HG02623 (cell line): ENCODE results near the gene KCNMB3.
"Not testable (repeated sequence)": the region's sequence is repeated elsewhere in the genome, so short reads cannot be mapped to it uniquely, and the experiment has no call there.

Source experiments
- ATAC-seq: cut with Tn5 transposase; IDR thresholded peaks from one replicate; pipeline ENCODE4 v1.9.1; 2021; ENCODE audit warnings: moderate library complexity; ENCODE audit not compliant: unreplicated experiment

The KCNMB3 gene

DNA sequence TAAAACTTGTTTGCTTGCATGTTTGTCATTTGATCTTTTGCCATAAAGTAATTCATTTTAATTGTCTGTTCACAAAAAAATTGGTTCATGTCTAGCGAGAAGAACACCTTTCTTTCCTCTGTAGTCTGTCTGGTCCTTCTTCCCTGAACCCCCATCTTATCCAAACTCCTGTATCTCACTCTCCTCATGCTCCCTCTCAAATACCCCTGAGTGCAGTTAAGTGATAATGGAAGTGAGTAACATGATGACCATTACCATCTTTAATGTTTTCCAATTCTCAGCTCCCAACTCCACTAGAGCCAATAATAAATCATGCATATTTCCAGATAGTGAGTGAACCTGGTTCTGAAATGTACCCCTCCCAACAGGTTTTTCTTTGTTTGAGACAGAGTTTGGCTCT, 14.2 kb upstream of the KCNMB3 start:
- ATAC-seq: no peak

DNA sequence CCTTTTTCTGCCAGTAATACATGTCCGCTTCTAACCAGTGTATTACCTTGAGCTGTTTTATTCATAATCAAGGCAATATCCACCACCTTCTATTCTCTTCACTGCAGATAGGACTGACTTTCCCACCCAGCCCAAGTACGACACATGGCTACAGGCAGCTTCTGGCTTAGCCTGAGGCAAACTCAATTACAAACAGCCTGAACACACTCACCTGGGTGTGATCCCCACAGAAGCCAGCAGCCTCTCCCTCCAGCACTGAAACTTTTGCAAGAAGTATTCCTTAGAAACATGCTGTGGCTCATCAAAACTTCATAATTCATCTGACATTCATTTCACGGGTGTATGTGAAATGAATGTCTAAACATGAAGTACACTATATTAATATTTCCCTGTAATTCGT, 13.5 kb upstream of the KCNMB3 start:
- ATAC-seq: no peak

DNA sequence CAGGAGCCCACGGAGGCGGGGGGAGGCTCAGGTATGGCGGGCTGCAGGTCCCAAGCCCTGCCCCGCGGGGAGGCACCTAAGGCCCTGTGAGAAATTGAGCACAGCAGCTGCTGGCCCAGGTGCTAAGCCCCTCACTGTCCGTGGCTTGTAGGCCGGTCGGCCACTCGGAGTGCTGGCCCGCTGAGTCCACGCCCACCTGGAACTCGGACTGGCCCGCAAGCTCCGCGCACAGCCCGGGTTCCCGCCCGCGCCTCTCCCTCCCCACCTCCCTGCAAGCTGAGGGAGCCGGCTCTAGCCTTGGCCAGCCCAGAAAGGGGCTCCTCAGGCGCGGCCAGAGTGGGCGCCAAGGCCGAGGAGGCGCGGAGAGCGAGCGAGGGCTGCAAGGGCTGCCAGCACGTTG, 12.2 kb upstream of the KCNMB3 start:
- no peak for ATAC-seq

DNA sequence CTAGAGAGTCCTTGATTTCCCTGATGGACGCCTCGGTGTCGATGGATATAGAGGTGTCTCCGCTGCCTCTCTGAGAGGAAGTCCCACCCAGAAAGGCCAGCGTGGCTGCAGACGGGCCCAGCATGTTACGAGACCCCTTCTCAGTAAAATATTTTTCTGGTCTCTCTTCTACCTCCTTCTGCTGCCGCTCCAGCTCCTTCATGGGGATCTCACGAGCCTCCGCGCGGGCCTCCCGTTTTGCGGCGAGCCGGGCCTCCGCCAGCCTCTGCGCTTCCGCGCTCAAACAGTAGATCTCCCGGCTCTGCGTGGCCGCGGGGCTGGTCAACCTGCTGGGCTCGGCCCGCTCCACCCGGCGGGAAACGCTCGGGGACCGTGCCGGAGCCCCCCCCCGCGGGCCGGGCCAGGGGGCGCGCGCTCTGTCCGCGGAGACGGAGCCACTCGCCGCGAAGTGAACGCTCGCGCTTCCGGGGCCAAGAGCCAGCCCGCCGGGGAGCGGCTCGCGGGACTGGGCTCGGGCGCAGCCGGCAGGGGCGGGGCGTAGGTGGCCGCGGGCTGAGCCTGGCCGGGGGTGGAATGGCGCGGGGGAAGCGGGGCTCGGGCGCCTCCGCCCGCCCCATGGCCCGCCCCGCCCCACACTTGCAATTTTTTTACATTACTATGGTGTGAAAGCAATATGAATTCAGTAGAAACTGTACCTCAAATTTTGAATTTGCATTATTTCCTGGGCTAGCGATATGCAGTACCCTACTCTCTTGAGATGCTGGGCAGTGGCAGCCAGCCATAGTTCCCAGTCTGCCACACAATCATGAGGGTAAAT, 10.2 kb upstream of the KCNMB3 start:
- ATAC-seq: peak; percentile 85

DNA sequence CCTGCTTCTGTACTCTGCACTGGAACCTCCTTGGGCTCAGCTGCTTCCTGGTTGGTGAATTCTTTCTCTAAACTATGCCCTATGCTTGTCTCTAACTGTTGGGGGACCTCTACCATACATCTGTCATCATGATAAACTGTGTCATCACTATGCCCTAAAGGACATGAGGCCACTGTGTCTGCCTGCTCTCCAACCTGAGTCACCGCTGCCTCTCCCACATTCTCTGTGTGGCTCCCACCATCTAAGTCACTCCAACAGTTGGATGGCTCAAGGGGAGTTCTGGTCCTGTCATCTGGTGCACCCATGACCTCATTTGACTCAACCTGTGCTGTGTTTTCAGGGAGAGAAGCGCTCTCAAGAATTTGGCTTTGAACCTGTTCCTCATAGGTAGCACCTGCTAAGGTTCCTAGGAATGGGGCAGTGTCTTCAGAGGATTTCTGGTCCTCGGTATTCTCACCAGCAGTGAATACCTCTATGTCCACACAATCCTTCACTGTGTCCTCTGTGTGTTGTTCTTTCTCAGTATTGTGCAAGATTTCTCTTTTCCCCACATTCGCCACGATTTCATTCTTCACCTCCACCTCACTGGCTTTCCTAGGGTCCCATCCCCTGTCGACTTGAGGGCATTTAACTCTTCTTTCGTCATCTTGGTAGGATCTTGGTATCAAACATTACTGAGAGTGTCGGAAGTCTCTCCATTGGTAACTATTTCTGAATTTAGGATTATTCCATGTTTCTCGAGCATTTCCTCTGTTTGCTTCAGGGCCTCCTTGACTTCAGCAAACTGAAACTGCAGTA, 9.2 kb upstream of the KCNMB3 start:
- ATAC-seq: not testable (repeated sequence)

DNA sequence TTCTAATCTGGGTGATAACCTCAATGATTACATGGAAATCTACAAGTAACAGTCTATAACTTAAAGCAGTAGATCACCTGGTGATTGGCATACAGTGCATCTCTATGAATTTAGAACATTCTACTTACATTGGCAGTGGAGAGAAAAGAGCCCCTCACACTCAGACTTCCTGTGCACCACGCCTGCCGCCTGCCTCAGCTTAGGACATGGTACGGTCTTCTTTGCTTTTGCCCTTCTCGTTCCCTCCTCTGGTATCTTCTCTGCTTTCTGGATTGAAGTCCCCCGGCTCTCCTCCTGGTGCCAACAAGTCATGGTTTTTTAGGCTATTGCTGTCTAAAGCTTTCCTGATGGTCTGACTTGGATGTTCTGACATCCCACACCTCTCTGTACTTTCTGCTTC, 7.9 kb upstream of the KCNMB3 start:
- no peak for ATAC-seq

DNA sequence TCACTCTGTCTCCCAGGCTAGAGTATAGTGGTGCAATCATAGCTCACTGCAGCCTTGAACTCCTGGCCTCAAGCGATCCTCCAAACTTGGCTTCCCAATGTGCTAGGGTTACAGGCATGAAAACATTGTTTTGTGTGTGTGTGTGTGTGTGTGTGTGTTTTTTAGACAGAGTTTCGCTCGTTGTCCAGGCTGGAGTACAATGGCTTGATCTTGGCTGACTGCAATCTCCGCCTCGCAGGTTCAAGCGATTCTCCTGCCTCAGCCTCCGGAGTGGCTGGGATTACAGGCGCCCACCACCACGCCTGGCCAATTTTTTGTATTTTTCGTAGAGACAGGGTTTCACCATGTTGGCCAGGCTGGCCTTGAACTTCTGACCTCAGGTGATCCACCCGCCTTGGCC, 6.8 kb upstream of the KCNMB3 start:
- ATAC-seq: not testable (repeated sequence)

DNA sequence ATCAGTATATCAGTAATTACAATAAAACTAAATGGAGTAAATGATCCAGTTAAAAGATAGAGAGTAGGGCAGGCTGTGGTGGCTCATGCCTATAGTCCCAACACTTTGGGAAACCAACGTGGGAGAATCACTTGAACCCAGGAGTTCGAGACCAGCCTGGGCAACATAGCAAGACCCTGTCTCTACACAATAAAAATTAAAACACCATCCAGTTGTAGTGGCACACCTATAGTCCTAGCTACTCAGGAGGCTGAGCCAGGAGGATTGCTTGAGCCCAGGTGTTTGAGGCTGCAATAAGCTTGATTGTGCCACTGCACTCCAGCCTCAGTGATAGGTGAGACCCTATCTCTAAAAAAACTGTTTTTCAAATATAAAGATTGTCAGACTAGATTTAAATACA, 5.9 kb upstream of the KCNMB3 start:
- no peak for ATAC-seq

DNA sequence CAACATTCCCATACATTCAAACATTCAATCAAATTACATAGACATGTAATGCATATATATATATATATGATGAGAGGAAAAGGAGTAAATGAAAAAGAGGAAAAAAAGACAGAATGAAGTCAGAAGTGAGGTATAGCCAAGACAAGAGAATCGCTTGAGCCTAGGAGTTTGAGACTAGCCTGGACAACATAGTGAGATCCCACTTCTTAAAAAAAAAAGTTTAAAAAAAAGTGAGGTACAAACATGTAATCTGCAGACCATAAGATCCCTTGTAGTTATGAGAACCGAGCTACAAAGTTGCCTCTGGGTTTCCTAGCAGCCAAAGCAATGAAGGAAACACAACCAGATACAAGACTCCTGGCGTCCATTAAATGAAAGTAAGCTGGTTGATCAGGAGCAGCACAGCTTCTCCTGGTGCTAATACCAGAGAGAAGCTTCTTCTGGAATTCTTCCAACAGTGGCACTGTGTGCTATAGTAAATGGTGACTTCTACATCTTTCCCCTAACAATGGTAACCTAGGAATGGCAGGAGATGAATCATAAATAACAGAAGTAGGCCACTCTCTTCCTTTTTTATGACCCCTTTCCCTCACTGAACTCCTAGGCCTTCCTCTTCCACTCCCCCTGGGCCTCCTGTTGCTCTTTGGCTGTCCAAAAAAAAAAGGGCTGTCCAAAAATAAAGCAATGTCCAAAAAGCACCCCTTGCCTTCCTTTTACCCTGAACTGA, 3.5 kb downstream of the KCNMB3 start:
- ATAC-seq: no peak

DNA sequence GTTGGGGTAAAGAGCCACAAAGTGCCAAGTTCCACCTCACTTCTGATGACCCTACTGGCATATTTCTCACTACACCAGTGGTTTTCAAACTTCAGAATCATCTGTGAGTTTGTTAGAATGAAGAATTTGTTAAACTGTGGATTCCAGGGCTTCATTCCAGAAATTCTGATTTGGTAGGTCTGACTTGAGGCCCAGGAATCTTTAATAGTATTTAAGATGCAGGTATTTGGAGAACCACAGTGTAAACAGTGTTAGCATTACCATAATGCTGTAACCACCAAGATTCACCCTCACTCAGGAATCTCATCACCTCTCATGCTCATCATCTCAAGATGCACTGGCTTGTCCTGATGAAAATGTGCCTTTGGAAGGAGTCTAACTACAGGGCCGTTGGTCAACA, 6.0 kb downstream of the KCNMB3 start:
- ATAC-seq: no peak

DNA sequence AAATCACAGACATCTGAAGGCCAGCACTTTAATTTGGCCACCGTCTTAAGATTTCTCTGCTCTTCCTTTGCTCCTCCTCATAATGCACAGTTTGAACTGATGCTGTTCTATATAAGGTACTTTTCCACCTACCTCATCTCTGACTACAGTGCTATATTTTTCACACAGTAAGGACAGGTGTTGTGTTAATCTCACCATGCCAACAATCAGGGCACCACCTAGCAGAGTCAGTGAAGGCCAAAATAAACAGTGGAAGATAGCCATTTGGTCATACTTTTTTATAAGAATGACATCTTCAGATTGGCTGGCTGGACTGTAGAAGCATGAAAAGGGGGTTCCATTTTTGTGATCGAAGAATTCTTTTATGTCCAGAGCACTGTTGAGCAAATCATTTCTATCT, 8.1 kb downstream of the KCNMB3 start:
- ATAC-seq: not testable (repeated sequence)

DNA sequence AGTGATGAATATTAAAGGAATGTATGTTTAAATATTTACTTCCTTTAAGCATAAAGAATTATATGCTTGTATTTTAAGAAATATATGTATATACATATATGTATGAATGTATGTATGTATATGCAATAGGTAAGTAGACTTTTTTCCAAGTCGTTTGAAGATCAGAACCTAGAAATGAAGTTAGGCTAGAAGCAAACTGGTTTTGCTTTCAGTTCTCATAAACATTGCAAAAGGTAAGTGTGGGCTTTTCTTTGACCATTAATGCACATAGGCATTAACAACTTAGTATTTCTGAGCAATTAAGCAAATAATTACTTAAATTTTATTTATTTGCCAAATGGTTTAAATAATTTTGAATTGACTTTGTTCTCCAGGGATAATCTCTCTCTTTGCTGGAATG, 10.6 kb downstream of the KCNMB3 start:
- ATAC-seq: not testable (repeated sequence)

DNA sequence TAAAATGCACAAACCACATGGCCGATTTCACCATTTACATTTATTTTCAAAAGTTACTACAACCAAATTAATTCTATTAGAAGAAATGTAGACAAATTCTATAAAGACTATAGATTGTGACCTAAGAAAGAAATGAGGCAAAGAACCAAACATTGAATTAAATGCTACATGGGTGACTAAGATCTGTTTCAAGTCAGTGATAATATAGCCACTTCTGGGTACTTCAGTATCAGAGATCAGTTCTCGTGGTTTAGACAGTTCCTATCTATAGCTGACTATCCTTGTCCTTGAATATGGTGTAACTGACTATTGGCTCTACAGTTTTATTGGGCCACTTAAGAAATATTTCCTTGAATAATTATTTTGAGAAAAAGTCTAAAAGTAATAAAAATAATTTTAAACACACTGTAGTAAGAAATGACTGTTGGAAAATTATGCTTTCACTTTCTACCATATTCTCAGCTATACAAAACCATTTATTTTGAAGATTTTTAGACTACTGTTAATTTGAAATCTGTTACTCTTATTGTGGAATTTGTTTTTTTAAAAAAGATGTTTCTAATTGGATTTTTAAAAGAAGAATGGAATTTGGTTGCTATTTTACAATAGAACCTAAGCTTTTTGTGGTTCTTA, 14.1 kb downstream of the KCNMB3 start:
- peak; percentile 84 for ATAC-seq

DNA sequence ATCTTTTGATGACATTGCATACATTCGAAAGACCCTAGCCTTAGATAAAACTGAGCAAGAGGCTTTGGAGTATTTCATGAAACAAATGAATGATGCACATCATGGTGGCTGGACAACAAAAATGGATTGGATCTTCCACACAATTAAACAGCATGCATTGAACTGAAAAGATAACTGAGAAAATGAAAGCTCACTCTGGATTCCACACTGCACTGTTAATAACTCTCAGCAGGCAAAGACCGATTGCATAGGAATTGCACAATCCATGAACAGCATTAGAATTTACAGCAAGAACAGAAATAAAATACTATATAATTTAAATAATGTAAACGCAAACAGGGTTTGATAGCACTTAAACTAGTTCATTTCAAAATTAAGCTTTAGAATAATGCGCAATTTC, 16.7 kb downstream of the KCNMB3 start:
- no peak for ATAC-seq

DNA sequence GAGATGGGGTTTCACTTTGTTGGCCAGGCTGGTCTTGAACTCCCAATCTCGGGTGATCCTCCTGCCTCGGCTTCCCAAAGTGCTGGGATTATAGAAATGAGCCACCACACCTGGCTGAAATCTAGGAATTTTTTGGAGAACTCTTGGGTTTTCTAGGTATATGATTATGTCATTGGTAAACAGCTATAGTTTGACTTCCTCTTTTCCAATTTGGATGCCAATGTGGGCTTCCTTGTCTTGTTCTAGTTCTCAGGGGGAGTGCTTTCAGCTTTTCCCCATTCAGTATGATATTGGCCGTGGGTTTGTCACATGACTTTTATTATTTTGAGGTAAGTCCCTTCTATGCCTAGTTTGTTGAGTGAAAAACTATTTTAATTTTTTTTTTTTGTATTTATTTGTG, 17.9 kb downstream of the KCNMB3 start:
- no peak for ATAC-seq

DNA sequence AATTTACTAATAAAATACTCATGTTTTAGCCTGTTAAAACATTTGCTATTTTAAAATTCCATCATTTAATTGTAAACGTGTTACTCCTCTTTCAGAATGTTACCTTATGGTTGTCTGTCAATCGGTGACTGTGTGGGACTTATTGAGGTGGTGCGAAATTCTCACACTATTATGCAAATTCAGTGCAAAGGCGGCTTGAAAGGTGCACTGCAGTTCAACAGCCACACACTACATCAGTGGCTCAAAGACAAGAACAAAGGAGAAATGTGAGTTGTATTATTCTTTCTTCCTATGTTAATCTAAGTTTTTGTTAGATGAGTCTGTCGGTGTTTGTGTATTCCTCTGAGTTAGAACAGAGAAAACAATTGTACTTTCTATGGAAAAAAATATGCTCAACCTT, 21.7 kb downstream of the KCNMB3 start:
- no peak for ATAC-seq

DNA sequence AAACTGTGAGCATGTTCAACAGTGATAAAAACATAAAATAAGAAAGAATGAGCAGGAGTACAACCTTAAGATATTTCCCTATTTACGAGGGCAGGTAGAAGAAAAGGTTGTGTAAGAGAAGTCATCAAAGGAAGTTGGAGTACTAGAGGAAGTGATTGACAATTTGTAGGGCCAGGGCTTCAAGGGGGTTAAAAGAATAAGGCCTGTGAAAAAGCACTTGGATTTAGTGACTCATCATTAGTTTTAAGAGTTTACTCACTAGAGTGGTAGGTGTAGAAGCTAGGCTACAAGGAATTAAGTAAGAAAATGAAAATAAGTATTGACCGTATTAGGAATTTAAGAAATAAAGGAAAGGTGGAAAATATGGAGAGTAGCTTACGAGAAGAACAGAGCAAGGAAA, 23.6 kb downstream of the KCNMB3 start:
- ATAC-seq: no peak

DNA sequence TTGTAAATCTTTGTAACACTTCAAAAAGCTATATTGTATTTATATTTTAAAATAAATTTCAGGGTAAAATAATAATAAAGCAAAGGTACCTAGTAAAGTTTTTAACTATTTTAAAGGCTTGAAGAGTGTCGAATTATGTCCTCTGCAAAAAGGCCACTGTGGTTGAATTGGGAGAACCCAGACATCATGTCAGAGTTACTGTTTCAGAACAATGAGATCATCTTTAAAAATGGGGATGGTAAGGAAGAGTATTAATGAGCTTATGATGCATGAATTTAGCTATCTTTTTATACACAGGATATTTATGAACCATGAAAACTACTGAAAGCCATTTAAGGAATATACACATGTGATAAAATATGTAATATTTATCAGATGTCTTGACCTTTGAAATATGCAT, 26.3 kb downstream of the KCNMB3 start:
- ATAC-seq: no peak

DNA sequence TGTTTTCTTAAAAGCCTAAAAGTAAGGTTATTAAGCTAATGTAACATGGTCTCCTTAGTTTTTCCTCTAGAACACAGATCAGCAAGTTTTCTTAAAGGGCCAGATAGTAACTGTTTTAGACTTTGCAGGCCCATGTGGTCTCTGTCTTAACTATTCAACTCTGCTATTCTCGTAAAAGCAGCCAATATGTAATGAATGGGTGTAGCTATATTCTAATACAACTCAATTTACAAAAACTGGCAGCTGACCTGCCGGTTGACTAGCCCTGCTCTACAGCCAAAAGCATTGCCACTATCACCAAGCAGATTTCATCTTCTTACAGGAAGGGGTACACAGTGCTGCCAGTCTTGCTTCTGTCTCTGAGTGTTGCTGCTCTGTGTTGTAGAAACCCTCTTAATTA, 27.4 kb downstream of the KCNMB3 start:
- ATAC-seq: no peak

DNA sequence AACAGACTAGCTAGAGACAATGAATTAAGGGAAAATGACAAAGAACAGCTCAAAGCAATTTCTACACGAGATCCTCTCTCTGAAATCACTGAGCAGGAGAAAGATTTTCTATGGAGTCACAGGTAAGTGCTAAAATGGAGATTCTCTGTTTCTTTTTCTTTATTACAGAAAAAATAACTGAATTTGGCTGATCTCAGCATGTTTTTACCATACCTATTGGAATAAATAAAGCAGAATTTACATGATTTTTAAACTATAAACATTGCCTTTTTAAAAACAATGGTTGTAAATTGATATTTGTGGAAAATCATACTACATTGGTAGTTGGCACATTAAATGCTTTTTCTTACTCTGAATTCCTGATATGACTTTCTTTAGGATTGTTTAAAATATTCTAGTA, 32.7 kb downstream of the KCNMB3 start:
- ATAC-seq: not testable (repeated sequence)

DNA sequence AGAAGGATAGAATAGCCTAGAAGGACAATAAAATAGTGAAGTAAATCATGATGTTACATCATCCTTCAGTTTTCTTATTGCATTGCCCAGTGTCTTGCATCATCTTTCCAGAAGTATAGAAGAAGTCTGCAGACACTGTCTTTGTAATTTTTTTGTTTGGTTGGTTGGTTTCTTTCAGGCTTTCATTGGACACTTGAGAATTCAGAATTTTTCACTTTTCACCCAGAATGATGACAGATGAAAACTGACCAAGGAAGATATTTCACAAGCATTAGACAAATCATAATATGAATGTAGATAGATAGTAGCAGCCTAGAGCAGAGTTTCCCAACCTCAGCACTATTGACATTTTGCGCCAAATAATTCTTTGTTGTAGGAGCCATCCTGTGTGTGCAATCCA, 35.4 kb downstream of the KCNMB3 start:
- not testable (repeated sequence) for ATAC-seq
